A673 (cell line): ENCODE data around the gene MORC3. TPM values are rescaled to one million over a fixed set of nuclear protein-coding genes. Genes with fewer than 3 reads are reported as not detected.

ENCODE experiments used
- BruUV-seq: library from RNA; stranded (reverse); fragments of 400-500 nt; replicated peaks from 2 replicates; lab custom pipeline; 2021; lab: Mats Ljungman, UMichigan
- CTCF ChIA-PET: fragments of 300-600 bp; sonication (Branson Sonifier 250); formaldehyde crosslinking; loops from one replicate; lab custom pipeline; 2022; ENCODE audit warnings: antibody characterized with exemption; lab: Charles Lee
- POLR2A ChIA-PET: fragments of 300-600 bp; sonication (Branson Sonifier 250); formaldehyde crosslinking; loops from one replicate; lab custom pipeline; 2022; ENCODE audit warnings: antibody characterized with exemption; ENCODE audit not compliant: low non-redundant PET; lab: Charles Lee
- DNase-seq: peaks from one replicate; pipeline ENCODE4 v3.0.0-alpha.2; 2015; ENCODE audit warnings: low spot score
- H3K27ac ChIP-seq: fragments of 200-600 bp; sonication (generic); 2 replicates; pipeline ENCODE4 v1.5.1; 2016; ENCODE audit warnings: mixed run types, low read depth, mild to moderate bottlenecking, mixed read lengths, antibody characterized with exemption, low read length; ENCODE audit not compliant: poor library complexity, severe bottlenecking
- H3K27me3 ChIP-seq: fragments of 200-600 bp; sonication (generic); replicated peaks from 2 replicates; pipeline ENCODE4 v1.6.1; 2017; ENCODE audit warnings: mixed run types, low read depth, mild to moderate bottlenecking, mixed read lengths, antibody characterized with exemption, low read length; ENCODE audit not compliant: insufficient read depth, poor library complexity
- H3K36me3 ChIP-seq: fragments of 200-600 bp; sonication (generic); 2 replicates; pipeline ENCODE4 v1.6.1; 2016; ENCODE audit warnings: mixed run types, mild to moderate bottlenecking, mixed read lengths, antibody characterized with exemption, low read length; ENCODE audit not compliant: insufficient read depth, poor library complexity, severe bottlenecking
- H3K4me1 ChIP-seq: fragments of 200-600 bp; sonication (generic); 2 replicates; pipeline ENCODE4 v1.6.1; 2017; ENCODE audit warnings: mixed run types, mild to moderate bottlenecking, mixed read lengths, antibody characterized with exemption, low read length; ENCODE audit not compliant: insufficient read depth, poor library complexity, severe bottlenecking
- H3K4me3 ChIP-seq: fragments of 200-600 bp; sonication (generic); 2 replicates; pipeline ENCODE4 v1.5.1; 2016; ENCODE audit warnings: low read depth, mixed run types, mild to moderate bottlenecking, mixed read lengths, low read length; ENCODE audit not compliant: poor library complexity, severe bottlenecking
- H3K9me3 ChIP-seq: fragments of 200-600 bp; sonication (generic); 2 replicates; pipeline ENCODE4 v1.6.1; 2016; ENCODE audit warnings: mixed run types, low read depth, mild to moderate bottlenecking, mixed read lengths, antibody characterized with exemption, low read length; ENCODE audit not compliant: poor library complexity, severe bottlenecking
- CTCF ChIP-seq: fragments of 300-800, 200-600 bp; sonication (generic); conservative IDR thresholded peaks from 2 replicates; pipeline ENCODE4 v1.5.1; 2017; ENCODE audit warnings: low read depth, mild to moderate bottlenecking, antibody characterized with exemption, low read length, moderate library complexity, mixed read lengths
- EZH2 ChIP-seq: fragments of 200-600 bp; sonication (generic); IDR thresholded peaks from 2 replicates; pipeline ENCODE4 v1.6.1; 2017; ENCODE audit warnings: borderline replicate concordance, low read depth, mild to moderate bottlenecking, mixed read lengths, antibody characterized with exemption, low read length; ENCODE audit not compliant: poor library complexity, severe bottlenecking
- intact Hi-C: fragments of 100-400 bp; cut with micrococcal nuclease; formaldehyde crosslinking; loops from one replicate; pipeline ENCODE4 v1.10.0; 2022; ENCODE audit not compliant: unreplicated experiment
- total RNA-seq: library from RNA; stranded (reverse); gene quantifications from 2 replicates; pipeline ENCODE4 v1.2.3, GENCODE V29; 2021

Gene MORC3
- total RNA-seq, 1 experiment from 2014 or later = 30.0 TPM

GRCh38 chr21:36403713-36404112 lies 83.7 kb downstream of the MORC3 start:
- POLR2A ChIA-PET = no interaction called here

GRCh38 chr21:36408568-36408967 lies 88.6 kb downstream of the MORC3 start:
- ChIA-PET POLR2A (no interaction called here), CTCF (no interaction called here)
- TF ChIP-seq EZH2 (no peak), CTCF (no peak)
- no peaks in the 10 kb centered on the region for H3K4me1 ChIP-seq
- no peak for DNase-seq
- no peaks in the 10 kb centered on the region for H3K9me3 ChIP-seq
- no peaks in the 10 kb centered on the region for H3K27me3 ChIP-seq
- H3K4me3 ChIP-seq = no peak overlapping the region
- H3K27ac ChIP-seq = no peak overlapping the region
- BruUV-seq = no TSS peak
- H3K36me3 ChIP-seq = peaks cover 67% of the 10 kb centered on the region
- intact Hi-C loops = no loop called here

More at GRCh38 chr21:36403713-36404112, 83.7 kb downstream of the MORC3 start:
- H3K9me3 ChIP-seq = no peaks in the 10 kb centered on the region
- intact Hi-C loops = no loop called here
- H3K27me3 ChIP-seq = no peaks in the 10 kb centered on the region
- CTCF ChIA-PET = no interaction called here
- TF ChIP-seq EZH2 = no peak
- no peak for TF ChIP-seq CTCF
- no peak for DNase-seq
- H3K4me1 ChIP-seq = no peaks in the 10 kb centered on the region
- BruUV-seq = no TSS peak
- H3K36me3 ChIP-seq = peaks cover 66% of the 10 kb centered on the region
- H3K4me3 ChIP-seq = no peak overlapping the region
- H3K27ac ChIP-seq = no peak overlapping the region

- no peaks in the 10 kb centered on the region for H3K27me3 ChIP-seq
- TF ChIP-seq EZH2 = no peak
- TF ChIP-seq CTCF = no peak
- BruUV-seq = no TSS peak
These were observed 91.3 kb downstream of the MORC3 start for GRCh38 chr21:36411301-36411700.

More at GRCh38 chr21:36411301-36411700, 91.3 kb downstream of the MORC3 start:
- Histone ChIP-seq H3K9me3 (no peaks in the 10 kb centered on the region), H3K36me3 (peaks cover 67% of the 10 kb centered on the region), H3K27ac (no peak overlapping the region), H3K4me1 (no peaks in the 10 kb centered on the region), H3K4me3 (no peak overlapping the region)
- no peak for DNase-seq
- intact Hi-C loops = no loop called here
- ChIA-PET CTCF (no interaction called here), POLR2A (no interaction called here)
